ENCODE data around the gene TEX26.

Gene TEX26

DNA sequence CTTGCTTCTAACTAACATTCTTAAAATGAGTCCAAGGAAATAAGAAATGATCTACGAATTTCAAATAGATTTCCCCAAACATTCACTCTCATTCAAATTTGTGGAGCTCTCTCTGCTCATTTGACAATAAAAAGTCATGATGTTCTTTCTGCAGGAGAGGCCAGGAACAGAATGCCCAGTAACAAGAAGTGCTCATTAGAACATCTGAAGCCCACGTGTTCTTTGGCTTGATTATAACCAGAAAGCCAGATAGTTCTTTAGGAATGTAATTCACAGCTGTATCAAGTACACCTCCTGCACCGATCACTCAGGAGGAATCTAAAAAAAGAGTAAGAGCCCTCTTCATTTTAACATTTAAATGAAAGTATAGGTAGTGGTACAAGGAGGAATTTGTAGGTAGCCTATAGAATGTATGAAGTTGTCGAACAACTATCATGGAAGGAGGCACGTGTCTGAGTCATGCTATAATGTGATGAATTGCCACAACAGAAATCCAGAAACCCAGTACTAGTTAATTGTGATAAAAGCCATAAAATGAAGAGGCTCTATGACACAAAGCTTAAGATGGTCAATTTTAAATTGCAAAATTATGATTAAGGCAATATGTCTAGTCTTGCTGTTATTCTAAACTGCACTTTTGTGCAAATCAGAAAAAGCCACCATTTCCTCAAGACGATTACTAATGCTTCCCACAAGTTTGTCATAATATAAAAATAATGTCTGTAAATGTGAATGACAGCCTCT lies 13.6 kb upstream of the TEX26 start:
- no peak for DNase-seq (ENCODE audit: low spot score)

DNA sequence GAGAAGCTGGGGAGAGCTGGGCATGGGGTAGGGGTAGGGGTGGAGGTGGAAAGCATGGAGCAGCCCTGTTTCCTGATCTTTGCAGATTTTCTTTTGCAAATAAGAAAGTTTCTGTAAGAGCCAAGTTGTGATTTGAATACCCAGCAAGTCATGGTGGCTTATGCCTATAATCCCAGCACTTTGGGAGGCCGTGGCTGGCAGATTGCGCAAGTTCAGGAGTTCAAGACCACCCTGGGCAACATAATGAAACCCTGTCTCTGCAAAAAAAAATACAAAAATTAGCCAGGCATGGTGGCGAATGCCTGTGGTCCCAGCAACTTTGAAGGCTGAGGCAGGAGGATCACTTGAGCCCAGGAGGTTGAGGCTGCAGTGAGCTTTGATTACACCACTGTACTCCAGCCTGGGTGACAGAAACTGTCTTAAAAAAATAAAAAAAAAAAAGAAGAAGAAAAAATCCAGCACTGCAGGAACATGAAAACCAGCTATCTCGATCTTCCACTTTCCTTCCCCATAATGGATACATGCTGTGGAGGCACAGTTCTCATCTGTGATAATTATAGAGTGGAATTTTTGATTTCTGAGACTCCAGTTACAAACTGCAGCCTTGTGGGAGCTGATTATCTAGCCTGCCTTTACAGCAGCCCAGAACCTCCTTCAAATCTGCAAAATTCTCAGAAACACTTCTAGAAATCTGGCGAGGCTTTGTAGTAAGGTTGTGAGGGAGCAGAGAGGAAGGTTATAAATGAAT lies 12.1 kb upstream of the TEX26 start:
- DNase-seq (ENCODE audit: low spot score) = no peak

DNA sequence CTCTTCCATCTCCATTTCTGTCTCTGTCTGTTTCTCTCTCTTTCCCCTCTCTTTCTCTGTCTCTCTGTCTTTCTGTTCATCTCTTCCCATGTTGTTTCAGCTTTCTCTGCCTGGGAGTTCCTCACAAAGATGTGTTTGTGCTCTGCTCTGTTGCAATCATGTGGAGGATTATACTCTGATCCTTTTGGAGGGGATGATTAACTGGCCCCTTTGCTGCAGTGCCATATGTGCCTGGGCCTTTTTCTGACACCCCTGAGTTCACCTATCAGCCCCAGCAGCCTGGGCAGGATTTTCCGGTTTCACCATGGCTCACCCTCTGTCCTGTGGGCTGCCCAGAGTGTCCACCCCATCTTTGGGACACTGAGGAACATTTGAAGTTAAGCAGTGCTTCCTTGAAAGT lies 9.0 kb upstream of the TEX26 start:
- no peak for DNase-seq (ENCODE audit: low spot score)

DNA sequence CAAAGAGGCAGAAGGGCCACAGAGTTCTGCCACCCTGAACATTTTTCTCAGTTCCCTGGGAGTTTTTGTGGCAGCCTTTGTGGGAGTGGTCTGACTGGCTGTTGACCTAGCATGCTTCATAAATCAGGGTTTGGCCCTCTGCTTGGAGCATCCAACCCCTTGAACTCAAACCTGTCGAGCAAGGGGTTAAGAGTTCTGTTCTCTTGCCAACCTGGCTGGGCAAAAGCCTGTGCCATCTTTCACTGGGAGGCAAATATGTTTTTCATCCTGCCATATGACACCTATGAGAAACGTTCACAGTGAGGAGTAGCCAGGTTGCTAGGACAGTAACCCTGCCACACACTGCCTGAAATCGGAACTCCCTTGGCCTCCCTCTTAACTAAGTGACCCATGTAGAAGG lies 7.7 kb upstream of the TEX26 start:
- DNase-seq (ENCODE audit: low spot score) = no peak

DNA sequence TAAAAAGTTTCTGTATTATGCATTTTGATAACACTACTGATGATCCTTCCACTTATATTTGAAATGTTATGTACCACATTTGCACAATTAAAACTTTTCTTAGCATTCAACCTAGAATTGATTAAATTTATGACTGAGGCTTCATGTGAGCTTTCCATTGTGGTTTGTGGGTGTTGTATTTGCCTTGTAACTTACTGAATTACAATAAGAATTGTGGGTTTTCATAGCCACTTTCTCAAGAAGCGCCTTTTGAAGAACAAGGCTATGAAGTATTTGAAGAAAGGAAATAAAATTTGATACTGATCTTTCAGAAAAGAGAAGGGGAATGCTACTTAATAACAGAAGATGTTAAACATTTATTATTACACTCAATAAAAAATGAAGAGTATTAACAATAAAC lies 7.0 kb upstream of the TEX26 start:
- no peak for DNase-seq (ENCODE audit: low spot score)

DNA sequence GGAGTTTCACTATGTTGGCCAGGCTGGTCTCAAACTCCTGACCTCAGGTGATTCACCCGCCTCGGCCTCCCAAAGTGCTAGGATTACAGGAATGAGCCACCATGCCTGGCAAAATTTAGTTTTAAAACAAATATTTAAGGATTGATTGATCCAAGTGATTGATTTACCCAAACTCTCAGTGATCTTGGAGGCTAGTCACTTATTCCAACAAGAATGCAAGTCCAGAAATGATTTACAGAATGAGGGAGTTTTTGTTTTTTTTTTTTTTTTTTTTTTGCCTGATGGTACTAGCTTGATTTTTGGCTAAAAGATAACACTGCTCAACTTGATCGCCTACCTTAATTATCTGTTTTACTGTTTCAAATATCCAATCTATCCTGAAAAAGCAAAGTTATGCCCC lies 5.7 kb upstream of the TEX26 start:
- DNase-seq (ENCODE audit: low spot score) = peak; percentile 60

DNA sequence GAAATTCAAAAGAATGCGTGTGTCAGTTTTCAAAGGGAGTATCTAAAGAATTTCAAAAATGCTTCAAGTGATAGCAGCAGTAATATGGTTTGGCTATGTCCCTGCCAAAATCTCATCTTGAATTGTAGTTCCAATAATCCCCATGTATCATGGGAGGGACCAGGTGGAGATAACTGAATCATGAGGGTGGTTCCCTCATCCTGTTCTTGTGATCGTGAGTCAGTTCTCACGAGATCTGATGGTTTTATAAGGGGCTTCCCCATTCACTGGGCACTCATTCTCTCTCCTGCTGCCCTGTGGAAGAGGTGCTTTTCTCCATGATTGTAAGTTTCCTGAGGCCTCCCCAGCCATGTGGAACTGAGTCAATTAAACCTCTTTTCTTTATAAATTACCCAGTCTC lies 5.3 kb upstream of the TEX26 start:
- peak; percentile 80 for DNase-seq (ENCODE audit: low spot score)

DNA sequence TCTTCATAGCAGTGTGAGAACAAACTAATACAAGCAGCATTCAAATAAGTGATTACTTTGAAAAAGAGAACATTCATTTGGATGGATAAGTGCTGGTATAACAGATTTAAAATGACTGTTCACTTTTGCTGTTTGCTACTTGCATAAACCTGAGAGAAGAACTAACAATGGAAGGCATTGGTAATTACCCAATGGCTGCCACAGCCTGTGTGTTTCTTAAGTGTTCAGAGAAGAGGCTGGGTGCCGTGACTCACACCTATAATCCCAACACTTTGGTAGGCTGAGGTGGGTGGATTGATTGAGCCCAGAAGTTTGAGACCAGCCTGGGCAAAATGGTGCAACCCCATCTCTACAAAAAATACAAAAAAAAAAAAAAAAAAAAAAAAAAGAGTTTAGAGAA lies 4.9 kb upstream of the TEX26 start:
- DNase-seq (ENCODE audit: low spot score) = peak; percentile 10

DNA sequence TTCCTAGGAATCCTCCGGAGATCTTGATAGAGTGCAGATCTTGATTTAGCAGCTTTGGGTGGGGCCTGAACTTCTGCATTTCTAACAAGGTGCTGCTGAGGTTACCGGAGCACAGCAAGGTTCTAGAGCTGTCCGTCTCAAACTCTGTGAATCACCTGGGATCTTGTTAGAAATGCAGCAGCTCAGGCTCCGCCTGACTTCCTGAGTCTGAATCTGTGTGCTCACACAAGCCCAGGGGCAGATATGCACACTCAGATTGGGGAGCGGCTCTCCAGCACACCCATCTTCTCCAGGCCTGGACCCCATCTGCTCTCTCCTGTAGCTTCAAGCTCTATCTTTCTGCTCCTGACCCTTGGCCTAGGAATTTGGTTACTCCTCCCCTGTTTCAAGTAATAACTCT lies 3.5 kb upstream of the TEX26 start:
- peak; percentile 15 for DNase-seq (ENCODE audit: low spot score)

DNA sequence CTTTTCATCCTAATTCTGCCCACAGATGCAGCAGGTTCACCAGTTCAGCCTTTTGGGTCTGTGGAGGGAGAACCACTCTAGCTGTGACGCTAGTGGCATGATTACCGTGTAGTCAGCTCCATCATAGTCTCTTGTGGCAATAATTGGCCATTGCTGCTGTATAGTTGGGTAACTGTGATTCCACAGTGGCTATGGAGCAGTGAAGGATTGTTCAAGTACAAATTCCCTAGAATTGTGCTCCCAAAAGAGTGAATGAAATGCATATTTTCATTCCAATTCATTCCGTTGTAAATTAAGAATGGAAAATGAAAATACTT lies 856 bp downstream of the TEX26 start:
- DNase-seq (ENCODE audit: low spot score) = no peak

DNA sequence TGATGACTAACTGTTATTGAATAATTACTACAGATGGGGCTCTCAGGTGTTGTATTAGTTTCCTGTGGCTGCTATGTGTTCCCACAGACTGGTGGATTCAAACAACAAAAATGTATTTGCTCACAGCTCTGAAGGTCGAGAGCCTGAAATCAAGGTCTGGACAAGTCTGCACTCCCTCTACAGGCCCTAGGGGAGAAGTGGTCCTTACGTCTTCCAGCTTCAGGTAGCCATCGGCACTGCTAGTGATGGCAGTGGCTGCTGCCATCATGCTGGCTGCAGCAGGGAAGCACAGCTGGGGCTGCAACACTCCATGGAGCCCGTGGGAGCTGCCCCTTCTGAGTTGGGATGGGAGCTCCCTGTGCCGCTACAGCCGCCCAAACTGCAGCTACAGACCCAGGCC lies 1.9 kb downstream of the TEX26 start:
- DNase-seq (ENCODE audit: low spot score) = no peak

DNA sequence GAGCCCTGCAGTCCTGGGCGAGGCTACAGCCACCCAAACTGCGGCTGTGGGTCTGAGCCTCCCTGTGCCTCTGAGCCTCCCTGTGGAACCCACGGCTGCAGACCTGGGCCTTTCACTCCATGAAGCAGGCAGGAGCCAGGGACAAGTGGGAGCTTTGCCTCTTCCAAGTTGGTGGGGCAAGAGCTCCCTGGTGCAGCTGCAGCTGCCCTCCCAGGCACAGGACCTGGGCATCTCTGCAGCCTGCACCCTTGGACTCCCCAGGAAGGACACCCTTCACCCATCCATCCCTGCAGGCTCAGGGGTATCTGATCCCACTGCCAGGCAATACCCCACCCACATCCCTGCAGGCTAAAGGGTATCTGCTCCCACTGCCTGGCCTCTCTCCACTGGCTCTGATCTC lies 2.3 kb downstream of the TEX26 start:
- no peak for DNase-seq (ENCODE audit: low spot score)

DNA sequence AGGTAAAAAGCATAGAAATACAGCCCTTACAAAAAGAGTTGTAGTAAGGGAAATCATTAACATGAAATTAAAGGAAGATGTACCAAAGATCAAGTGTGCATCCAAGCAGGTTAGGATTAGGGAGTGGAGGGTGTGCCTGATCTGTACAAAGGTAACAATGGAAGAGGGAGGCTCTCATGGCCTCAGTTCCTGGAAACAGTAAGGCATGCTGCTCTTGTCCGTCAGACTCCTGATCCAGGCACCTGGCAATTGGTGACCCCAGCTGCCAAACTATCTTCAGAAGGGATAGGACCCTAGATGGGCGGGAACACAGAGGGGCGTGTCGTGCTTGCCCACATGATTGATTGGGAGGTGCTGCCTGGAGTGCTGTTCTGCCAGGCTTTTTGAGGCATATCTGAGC lies 4.5 kb downstream of the TEX26 start:
- no peak for DNase-seq (ENCODE audit: low spot score)

DNA sequence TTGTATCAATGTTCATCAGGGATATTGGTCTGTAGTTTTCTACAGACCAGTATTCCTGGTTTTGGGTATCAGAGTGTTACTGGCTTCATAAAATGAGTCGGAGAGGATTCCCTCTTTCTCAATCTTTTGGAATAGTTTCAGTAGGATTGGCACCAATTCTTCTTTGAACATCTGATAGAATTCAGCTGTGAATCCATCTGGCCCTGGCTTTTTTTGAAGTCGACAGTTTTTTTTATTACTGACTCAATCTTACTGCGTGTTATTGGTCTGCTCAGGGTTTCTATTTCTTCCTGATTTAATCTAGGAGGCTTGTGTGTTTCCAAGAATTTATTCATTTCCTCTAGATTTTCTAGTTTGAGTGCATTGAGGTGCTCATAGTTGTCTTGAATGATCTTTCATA lies 11.4 kb downstream of the TEX26 start:
- DNase-seq (ENCODE audit: low spot score) = no peak

DNA sequence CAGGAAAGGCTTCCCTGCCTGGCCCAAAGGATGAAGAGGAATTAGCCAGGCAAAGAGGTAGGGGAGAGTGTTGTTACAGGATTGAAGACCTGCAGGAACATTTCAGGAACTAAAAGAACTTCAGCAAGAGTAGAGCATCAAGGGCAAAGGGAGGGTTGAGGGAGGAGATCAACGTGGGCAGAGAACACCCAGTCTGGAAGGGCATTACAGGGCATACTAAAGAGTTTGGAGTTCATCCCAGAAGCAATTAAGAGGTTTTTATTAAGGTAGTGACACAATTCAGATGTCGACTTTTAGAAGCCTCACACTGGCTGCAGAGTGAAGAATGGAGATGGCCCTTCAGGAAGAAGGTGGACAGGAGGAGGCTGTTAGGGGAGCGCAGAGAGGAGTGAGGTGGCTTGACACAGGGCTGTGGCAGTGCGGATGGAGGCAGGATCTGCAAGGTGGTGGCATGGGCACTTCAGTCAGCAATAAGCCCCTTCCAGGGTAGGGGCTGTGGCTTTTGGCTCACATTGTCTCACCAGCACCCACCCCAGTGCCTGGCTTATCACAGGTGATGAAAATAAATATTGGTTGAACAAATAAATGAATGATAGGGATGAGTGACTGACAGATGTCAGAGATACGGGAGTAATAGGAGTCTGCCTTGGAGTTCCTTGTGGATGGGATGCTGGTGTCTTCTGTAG lies 24.9 kb downstream of the TEX26 start:
- no peak for DNase-seq (ENCODE audit: low spot score)

DNA sequence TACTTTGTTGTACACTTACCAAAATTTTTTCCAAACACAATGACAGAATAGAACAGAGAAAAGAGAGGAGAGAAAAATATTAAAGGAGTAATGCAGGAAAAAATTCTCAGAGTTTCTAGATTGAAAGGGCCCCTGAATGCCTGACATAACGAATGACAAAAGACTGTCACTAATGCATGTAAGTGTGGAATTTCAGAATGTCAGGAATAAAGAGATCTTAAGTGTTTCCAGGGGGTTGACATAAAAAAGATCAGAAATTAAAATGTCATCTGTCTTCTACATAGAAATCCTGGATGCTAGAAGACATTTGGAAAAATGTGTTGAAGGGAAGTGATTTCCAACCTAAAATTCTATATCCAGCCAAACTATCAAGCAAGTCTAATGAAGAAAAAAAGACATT lies 27.2 kb downstream of the TEX26 start:
- no peak for DNase-seq (ENCODE audit: low spot score)

DNA sequence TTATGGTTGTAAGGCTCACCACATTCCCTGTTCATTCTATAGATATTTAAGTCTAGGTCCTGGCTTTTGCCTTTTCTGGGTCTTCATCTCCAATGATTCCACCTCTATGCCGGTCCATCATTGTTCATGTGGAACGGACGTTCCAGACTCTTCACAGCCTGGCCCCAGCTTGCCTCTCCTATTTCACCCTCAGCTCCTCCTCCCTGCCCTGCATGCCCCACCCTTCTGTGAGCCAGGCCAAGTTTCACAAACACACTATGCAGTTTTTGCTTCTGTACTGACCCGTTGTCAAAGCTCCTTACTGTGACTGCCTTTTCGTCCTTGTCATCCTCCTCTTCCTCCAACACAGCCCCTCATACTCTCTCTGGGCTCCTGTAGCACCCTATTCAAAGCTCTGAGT lies 31.3 kb downstream of the TEX26 start:
- DNase-seq (ENCODE audit: low spot score) = peak; percentile 15

DNA sequence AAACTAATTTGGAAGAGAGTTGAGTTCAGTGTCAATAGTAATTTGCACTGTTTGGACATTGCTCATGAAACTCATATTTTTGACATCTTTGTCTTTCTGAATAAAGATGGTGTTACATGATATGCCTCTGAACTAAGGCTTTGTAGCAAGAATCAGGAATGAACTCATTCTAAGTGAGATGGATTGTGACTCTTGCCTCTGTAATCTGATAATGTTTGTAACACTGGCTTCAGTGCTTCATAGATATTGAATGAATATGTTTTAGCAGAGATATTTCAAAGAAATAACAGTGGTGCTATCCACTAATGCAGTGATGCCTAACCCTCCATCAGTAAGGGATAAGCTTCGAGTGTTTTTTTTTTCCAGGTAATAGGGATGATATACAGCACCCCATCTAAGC lies 32.9 kb downstream of the TEX26 start:
- DNase-seq (ENCODE audit: low spot score) = no peak

DNA sequence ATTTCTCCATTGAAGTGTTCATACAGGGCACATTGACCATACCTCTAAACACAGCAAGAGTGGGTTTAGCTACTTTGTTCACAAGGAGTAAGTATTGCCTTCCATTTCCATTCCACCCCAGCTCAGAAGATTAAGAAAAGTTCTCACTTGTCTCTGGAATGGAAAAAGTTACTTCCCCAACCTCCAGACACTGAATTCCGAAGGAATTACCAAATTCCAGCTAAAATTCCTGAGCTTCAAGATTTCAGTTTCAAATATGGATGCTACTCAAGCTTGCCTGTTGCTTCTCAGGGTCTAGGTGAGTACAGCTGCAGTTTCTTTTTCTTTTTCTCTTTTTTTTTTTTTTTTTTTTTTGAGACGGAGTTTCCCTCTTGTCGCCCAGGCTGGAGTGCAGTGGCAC lies 33.6 kb downstream of the TEX26 start:
- DNase-seq (ENCODE audit: low spot score) = no peak

DNA sequence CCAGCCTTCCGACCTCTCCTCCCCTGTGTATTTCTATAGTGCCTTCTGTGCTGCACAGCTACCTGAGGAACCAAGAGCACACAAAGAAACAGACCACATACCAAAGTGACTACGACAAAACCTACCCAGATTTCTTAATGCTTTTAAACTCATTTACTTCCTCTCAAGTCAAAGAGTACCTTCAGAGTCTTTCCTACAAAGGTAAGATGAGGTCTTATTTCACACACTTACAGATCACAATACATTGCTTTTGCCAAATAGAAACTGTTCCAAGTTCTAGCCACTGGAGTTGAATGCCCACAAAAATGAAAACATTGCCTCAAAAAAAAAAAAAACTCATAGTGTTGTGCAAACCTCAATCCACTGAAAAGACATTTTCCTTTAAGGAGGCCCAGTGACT lies 36.4 kb downstream of the TEX26 start:
- DNase-seq (ENCODE audit: low spot score) = no peak

DNA sequence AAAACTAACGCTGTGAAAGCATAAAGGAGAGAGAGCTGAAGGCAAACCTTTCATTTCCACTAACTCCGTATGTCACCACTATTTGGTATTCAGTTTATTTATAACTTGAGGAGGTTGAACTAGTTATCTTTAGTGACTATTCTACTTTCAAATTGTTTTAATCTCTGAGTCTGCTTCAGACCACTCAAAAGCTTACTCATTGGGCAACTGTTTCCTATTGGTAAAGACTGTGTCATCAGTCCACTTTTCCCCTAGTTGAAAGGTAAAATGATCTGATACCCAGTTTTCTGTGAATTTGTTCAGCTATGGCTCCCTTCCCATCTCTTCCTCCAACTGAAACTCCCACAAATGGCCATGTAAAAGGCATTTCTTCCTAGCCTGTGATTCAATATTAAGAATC lies 39.1 kb downstream of the TEX26 start:
- DNase-seq (ENCODE audit: low spot score) = no peak

DNA sequence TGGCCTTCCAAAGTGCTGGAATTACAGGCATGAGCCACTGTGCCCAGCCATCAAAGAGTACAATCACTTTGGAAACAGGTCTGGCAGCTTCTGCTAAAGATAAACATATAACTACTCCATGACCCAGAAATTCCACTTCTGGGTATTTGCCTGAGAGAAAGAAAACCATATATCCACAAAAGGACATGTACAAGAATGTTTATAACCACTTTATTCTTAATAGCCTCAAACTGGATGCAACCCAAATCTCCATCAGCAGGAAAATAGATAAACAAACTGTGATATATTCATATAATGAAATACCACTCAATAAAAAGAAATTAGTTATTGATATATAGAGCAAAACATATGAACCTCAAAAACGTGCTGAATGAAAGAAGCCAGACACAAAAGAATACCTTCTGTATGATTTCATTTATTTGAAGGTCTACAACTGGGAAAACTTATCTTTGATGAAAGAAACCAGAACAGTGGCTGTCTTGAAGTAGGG lies 40.5 kb downstream of the TEX26 start:
- no peak for DNase-seq (ENCODE audit: low spot score)

DNA sequence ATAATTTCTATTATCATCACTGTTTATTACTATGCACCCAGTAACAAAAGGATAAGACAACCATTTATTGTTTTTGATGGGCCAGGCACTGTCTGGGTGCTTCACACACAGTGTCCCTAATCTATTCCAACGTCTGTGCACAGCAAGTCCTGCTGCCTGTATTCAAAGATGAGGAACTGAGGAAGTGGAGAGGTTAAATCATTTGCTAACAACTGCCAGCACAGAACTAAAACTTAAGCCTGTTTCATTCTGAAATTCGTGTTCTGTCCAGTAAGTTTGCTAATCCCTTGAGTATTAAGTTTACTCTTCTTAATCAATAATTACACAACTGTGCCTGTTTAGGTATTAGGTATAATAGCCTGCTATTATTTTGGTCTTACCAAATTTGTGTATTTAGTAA lies 41.9 kb downstream of the TEX26 start:
- DNase-seq (ENCODE audit: low spot score) = no peak

Measured in kidney tubule cell (primary cell).